T-cell (primary cell): ENCODE data around the gene OFD1. TPM values are rescaled to one million over a fixed set of nuclear protein-coding genes. Genes with fewer than 3 reads are reported as not detected.

ENCODE experiments used
- ATAC-seq, 4 experiments: fragments of 200-7000 bp in 3 of 4; fragments of 150-1000 bp in 1 of 4; cut with Tn5 transposase; replicated peaks in 1 of 4; 1 replicate in 3 of 4; 2 replicates in 1 of 4; pipeline ENCODE4 v1.10.0; 2021; ENCODE audit warnings: moderate library complexity in 3 of 4, mild to moderate bottlenecking in 2 of 4, moderate number of reproducible peaks in 1 of 4
- CTCF ChIA-PET, 2 donors: fragments of 300-600 bp; sonication (Branson Sonifier 250); formaldehyde crosslinking; loops; one replicate each; lab custom pipeline; 2022; ENCODE audit warnings: antibody characterized with exemption in 2 of 2; lab: Charles Lee
- POLR2A ChIA-PET, 2 donors: fragments of 300-600 bp; sonication (Branson Sonifier 250); formaldehyde crosslinking; loops; one replicate each; lab custom pipeline; 2022; ENCODE audit warnings: antibody characterized with exemption in 2 of 2; lab: Charles Lee
- DNase-seq, 35 experiments: peaks; one replicate each; pipeline versions ENCODE4 v3.0.0 to v3.0.0-alpha.2; 2013 to 2023
- H3K27ac ChIP-seq: one replicate; pipeline ENCODE4 v1.5.1; 2013; ENCODE audit warnings: low read length
- H3K27me3 ChIP-seq, 2 experiments: replicated peaks in 1 of 2; 1 replicate in 1 of 2; 2 replicates in 1 of 2; pipeline versions ENCODE4 v1.6.1 to v1.7.0; 2013; ENCODE audit warnings: low read length in 1 of 2, mixed read lengths in 1 of 2; ENCODE audit not compliant: control insufficient read depth in 2 of 2, insufficient read depth in 2 of 2; ENCODE audit errors: extremely low read depth in 1 of 2
- H3K36me3 ChIP-seq, 2 donors: 1 replicate in 1 of 2; 2 replicates in 1 of 2; pipeline versions ENCODE4 v1.6.1 to v1.7.0; 2013; ENCODE audit warnings: low read length in 1 of 2; ENCODE audit not compliant: control insufficient read depth in 2 of 2, insufficient read depth in 1 of 2; ENCODE audit errors: extremely low read depth in 1 of 2
- H3K4me1 ChIP-seq, 2 experiments: 1 replicate in 1 of 2; 2 replicates in 1 of 2; pipeline versions ENCODE4 v1.6.1 to v1.7.0; 2013; ENCODE audit warnings: low read length in 2 of 2, mixed read lengths in 1 of 2; ENCODE audit not compliant: insufficient read depth in 2 of 2, control insufficient read depth in 1 of 2; ENCODE audit errors: extremely low read depth in 1 of 2
- H3K4me3 ChIP-seq, 2 donors: 1 replicate in 1 of 2; 2 replicates in 1 of 2; pipeline versions ENCODE4 v1.5.1 to v1.7.0; 2013; ENCODE audit warnings: mild to moderate bottlenecking in 2 of 2, low read length in 1 of 2, moderate library complexity in 1 of 2; ENCODE audit not compliant: control insufficient read depth in 1 of 2; ENCODE audit errors: extremely low read depth in 1 of 2
- H3K9me3 ChIP-seq: 2 replicates; pipeline ENCODE4 v1.7.0; 2013
- H3K27ac Mint-ChIP-seq, 2 donors: one replicate each; pipeline ENCODE4 v1.8.0; 2020 to 2021; ENCODE audit warnings: mild to moderate bottlenecking in 2 of 2, mixed read lengths in 2 of 2
- H3K27me3 Mint-ChIP-seq, 2 donors: one replicate each; pipeline ENCODE4 v1.8.0; 2021 to 2022; ENCODE audit warnings: mixed read lengths in 2 of 2
- H3K36me3 Mint-ChIP-seq: one replicate; pipeline ENCODE4 v1.8.0; 2021; ENCODE audit warnings: mixed read lengths
- H3K4me1 Mint-ChIP-seq, 3 donors: one replicate each; pipeline ENCODE4 v1.8.0; 2020 to 2022; ENCODE audit warnings: mixed read lengths in 3 of 3, mild to moderate bottlenecking in 1 of 3
- H3K4me3 Mint-ChIP-seq, 3 donors: one replicate each; pipeline ENCODE4 v1.8.0; 2020 to 2022; ENCODE audit warnings: mild to moderate bottlenecking in 3 of 3, mixed read lengths in 3 of 3, moderate library complexity in 3 of 3
- H3K9me3 Mint-ChIP-seq, 3 donors: one replicate each; pipeline ENCODE4 v1.8.0; 2020 to 2022; ENCODE audit warnings: mixed read lengths in 3 of 3
- WGBS: methylation state at CpG from one replicate; pipeline ENCODE4 v1.1.5; 2013; ENCODE audit warnings: missing lambda C conversion rate; ENCODE audit not compliant: insufficient coverage; 5-methylcytosine and 5-hydroxymethylcytosine counted together
- total RNA-seq, 35 experiments: library from RNA in 6 of 35; stranded (reverse) in 6 of 35; fragments of 120-200 nt in 1 of 35; gene quantifications; one replicate each; pipeline versions ENCODE4 v1.2.1 to v1.2.4 and lab custom pipeline; 2013 to 2026

Gene OFD1
- total RNA-seq, 5 donors from 2014 or later (not counting 1 experiment from before 2014, with no cell fraction given) = 78.8 to 96.8 (median 89.3) TPM

DNA sequence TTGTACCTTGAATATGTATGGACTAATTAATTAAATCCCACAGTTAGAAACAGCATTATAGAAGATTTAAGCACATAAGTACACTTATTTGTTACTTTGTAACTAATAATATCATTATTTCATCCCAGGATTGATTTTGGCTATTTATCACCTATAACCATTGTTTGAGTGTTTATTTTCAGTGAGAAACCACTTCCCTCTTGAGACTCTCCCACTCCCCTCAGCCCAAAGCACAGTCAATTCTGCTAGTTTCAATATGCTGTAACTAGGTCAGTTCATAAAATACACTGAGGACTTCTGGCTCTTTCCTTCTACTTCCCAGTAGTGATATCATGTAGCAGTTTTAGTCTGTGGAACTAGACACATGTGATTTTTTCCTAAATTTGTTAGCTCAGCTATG, 16.3 kb downstream of the OFD1 start:
- H3K36me3 ChIP-seq = peaks cover 0 to 36% of the 10 kb centered on the region in 2 donors
- DNase-seq (no peak), ATAC-seq (no peak)
- H3K9me3 ChIP-seq = no peaks in the 10 kb centered on the region
- H3K27ac ChIP-seq = no peak overlapping the region
- no peaks in the 10 kb centered on the region for H3K27me3 Mint-ChIP-seq
- H3K27ac Mint-ChIP-seq = no peak overlapping the region
- H3K9me3 Mint-ChIP-seq = no peaks in the 10 kb centered on the region
- peaks cover 32% of the 10 kb centered on the region for H3K36me3 Mint-ChIP-seq
- H3K4me3 Mint-ChIP-seq = no peak overlapping the region
- no peak overlapping the region for H3K4me3 ChIP-seq
- ChIA-PET CTCF (interaction anchor here (0.6 to 1.5 kb wide), 10 partner anchors 8 to 1556 kb away, joined by 3 to 4 read pairs (median 3); partner anchors contain the start of genes OFD1 (in 2 of the 2) and TRAPPC2 (in 2 of the 2)), POLR2A (interaction anchor here (0.6 to 0.9 kb wide), 5 partner anchors 8 to 1584 kb away, joined by 3 to 4 read pairs (median 3); no protein-coding TSS in a partner anchor)
- no peaks in the 10 kb centered on the region for H3K27me3 ChIP-seq
- peaks cover 15 to 48% (median 29%) of the 10 kb centered on the region in 3 donors for H3K4me1 Mint-ChIP-seq
- H3K4me1 ChIP-seq = peaks cover 4 to 6% of the 10 kb centered on the region in 2 experiments

GRCh38 chrX:13752141-13752540, 17.6 kb downstream of the OFD1 start:
- H3K36me3 Mint-ChIP-seq = peaks cover 22% of the 10 kb centered on the region
- Histone ChIP-seq H3K27me3 (no peaks in the 10 kb centered on the region), H3K4me1 (peaks cover 4 to 6% of the 10 kb centered on the region in 2 experiments), H3K4me3 (no peak overlapping the region), H3K9me3 (no peaks in the 10 kb centered on the region), H3K36me3 (peaks cover 0 to 40% of the 10 kb centered on the region in 2 donors), H3K27ac (no peak overlapping the region)
- H3K9me3 Mint-ChIP-seq = no peaks in the 10 kb centered on the region
- no peak for DNase-seq
- ChIA-PET CTCF (interaction anchor here (0.7 to 1.5 kb wide), 6 partner anchors 16 to 280 kb away, joined by 3 read pairs; partner anchors contain the start of genes OFD1 (in 1 of the 2) and TRAPPC2 (in 1 of the 2)), POLR2A (interaction anchor here (0.6 kb wide), 3 partner anchors 14 to 1598 kb away, joined by 3 to 5 read pairs (median 4); no protein-coding TSS in a partner anchor)
- H3K27ac Mint-ChIP-seq = no peak overlapping the region
- ATAC-seq = no peak
- no peak overlapping the region for H3K4me3 Mint-ChIP-seq
- peaks cover 15 to 42% (median 29%) of the 10 kb centered on the region in 3 donors for H3K4me1 Mint-ChIP-seq
- WGBS = no CpG with 5 or more reads among the region's 3 CpGs
- no peaks in the 10 kb centered on the region for H3K27me3 Mint-ChIP-seq

- POLR2A ChIA-PET = interaction anchor here (0.6 kb wide), 3 partner anchors 29 to 1598 kb away, joined by 3 to 5 read pairs (median 4); no protein-coding TSS in a partner anchor
- H3K36me3 Mint-ChIP-seq = peaks cover 18% of the 10 kb centered on the region
- Histone ChIP-seq H3K36me3 (peaks cover 0 to 44% of the 10 kb centered on the region in 2 donors), H3K27ac (no peak overlapping the region), H3K9me3 (no peaks in the 10 kb centered on the region), H3K27me3 (no peaks in the 10 kb centered on the region), H3K4me1 (peaks cover 4 to 6% of the 10 kb centered on the region in 2 experiments), H3K4me3 (no peak overlapping the region)
- DNase-seq (no peak), ATAC-seq (no peak)
- H3K4me1 Mint-ChIP-seq = peaks cover 15 to 37% (median 25%) of the 10 kb centered on the region in 3 donors
- H3K27ac Mint-ChIP-seq = peak overlapping the region; percentile 19 to 69
- no peaks in the 10 kb centered on the region for H3K9me3 Mint-ChIP-seq
- CTCF ChIA-PET = interaction anchor here (0.7 to 1.5 kb wide), 5 partner anchors 16 to 280 kb away, joined by 3 read pairs; partner anchors contain the start of genes OFD1 (in 1 of the 2) and TRAPPC2 (in 1 of the 2)
- H3K4me3 Mint-ChIP-seq = no peak overlapping the region
- 83% methylated on average over 1 of the region's 3 CpGs for WGBS
- no peaks in the 10 kb centered on the region for H3K27me3 Mint-ChIP-seq
Measured at GRCh38 chrX:13752646-13753045, 18.1 kb downstream of the OFD1 start.

DNA sequence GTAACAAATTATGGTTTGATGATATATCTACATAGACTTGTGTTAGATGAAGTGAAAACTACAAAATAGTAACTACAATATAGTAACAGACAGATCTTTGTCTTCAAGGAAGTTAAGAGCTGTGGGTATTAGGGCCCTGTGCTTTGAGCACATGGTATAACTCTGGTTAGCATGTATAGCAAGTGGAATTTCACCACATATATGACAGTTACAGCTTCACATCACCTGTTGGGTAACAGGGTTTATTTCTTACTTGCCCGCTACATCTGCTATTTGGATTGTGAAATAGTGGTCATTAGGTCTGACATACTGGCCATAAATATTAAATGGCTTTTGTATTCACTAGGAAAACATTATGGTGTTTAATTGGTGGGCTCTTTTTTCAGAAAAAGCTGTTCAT, 20.2 kb downstream of the OFD1 start:
- Mint-ChIP-seq H3K4me1 (peaks cover 21 to 47% (median 23%) of the 10 kb centered on the region in 3 donors), H3K9me3 (no peaks in the 10 kb centered on the region), H3K36me3 (peaks cover 25% of the 10 kb centered on the region), H3K27me3 (no peaks in the 10 kb centered on the region), H3K27ac (no peak overlapping the region), H3K4me3 (no peak overlapping the region)
- DNase-seq (no peak), ATAC-seq (no peak)
- no peaks in the 10 kb centered on the region for H3K9me3 ChIP-seq
- H3K36me3 ChIP-seq = peaks cover 0 to 57% of the 10 kb centered on the region in 2 donors
- peaks cover 4 to 6% of the 10 kb centered on the region in 2 experiments for H3K4me1 ChIP-seq
- H3K27me3 ChIP-seq = no peaks in the 10 kb centered on the region
- ChIA-PET POLR2A (interaction anchor here (0.6 kb wide), 2 partner anchors 67 to 268 kb away, joined by 5 read pairs; no protein-coding TSS in a partner anchor), CTCF (interaction anchor here in 1 of 2 donors (0.7 kb wide), 2 partner anchors 9 to 85 kb away, joined by 3 read pairs; no protein-coding TSS in a partner anchor)
- no peak overlapping the region for H3K27ac ChIP-seq
- no CpG with 5 or more reads among the region's 1 CpG for WGBS
- H3K4me3 ChIP-seq = no peak overlapping the region

DNA sequence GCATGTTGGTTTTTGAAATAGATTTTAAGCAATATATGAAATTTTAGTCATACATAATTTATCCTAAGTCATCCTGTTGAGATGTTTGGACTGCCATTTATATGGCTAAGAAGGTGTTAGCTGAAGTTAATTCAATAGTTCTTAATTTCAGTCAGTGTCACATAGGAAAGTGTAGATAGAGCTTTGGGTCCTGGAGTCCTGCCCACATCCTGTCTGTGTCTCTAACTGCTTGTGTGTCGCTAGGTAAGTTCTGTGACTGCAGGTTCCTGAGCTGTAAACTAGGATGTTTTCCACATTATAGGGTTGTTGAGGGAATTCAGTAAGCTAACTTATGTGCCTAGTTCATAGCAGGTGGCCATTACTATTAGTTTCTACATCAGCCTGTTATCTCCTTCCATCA, 20.7 kb downstream of the OFD1 start:
- peaks cover 4 to 6% of the 10 kb centered on the region in 2 experiments for H3K4me1 ChIP-seq
- no peaks in the 10 kb centered on the region for H3K27me3 ChIP-seq
- peaks cover 0 to 61% of the 10 kb centered on the region in 2 donors for H3K36me3 ChIP-seq
- peaks cover 24% of the 10 kb centered on the region for H3K36me3 Mint-ChIP-seq
- H3K9me3 Mint-ChIP-seq = no peaks in the 10 kb centered on the region
- ATAC-seq = peak; percentile 50 to 73 (median 64)
- DNase-seq = peak in 10 of 35 experiments; percentile 4 to 36 (median 12)
- no peaks in the 10 kb centered on the region for H3K9me3 ChIP-seq
- ChIA-PET CTCF (interaction anchor here in 1 of 2 donors (0.7 kb wide), 3 partner anchors 9 to 1979 kb away, joined by 3 read pairs; no protein-coding TSS in a partner anchor), POLR2A (interaction anchor here (0.6 kb wide), 4 partner anchors 67 to 273 kb away, joined by 4 to 5 read pairs (median 5); no protein-coding TSS in a partner anchor)
- H3K4me1 Mint-ChIP-seq = peaks cover 16 to 46% (median 19%) of the 10 kb centered on the region in 3 donors
- H3K27me3 Mint-ChIP-seq = no peaks in the 10 kb centered on the region
- no peak overlapping the region for H3K27ac Mint-ChIP-seq
- H3K4me3 Mint-ChIP-seq = no peak overlapping the region
- no peak overlapping the region for H3K27ac ChIP-seq
- no CpG with 5 or more reads among the region's 1 CpG for WGBS
- H3K4me3 ChIP-seq = no peak overlapping the region

DNA sequence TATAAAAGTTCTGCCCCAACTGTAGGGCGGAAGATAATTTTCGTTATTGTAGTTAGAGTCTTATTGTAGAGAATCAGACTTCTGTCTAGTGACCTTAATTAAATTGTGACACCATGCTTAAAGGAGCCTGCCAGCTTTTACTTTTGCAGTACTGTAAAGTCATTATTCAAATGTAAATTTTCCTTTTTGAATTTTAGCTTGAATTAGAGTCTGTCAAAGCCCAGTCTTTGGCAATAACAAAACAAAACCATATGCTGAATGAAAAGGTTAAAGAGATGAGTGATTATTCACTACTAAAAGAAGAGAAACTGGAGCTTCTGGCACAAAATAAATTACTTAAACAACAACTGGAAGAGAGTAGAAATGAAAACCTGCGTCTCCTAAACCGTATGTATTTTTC, 21.8 kb downstream of the OFD1 start:
- no peaks in the 10 kb centered on the region for H3K9me3 Mint-ChIP-seq
- H3K4me1 ChIP-seq = peaks cover 3 to 4% of the 10 kb centered on the region in 2 experiments
- H3K27ac Mint-ChIP-seq = no peak overlapping the region
- H3K36me3 Mint-ChIP-seq = peaks cover 30% of the 10 kb centered on the region
- H3K9me3 ChIP-seq = no peaks in the 10 kb centered on the region
- no peak for ATAC-seq
- CTCF ChIA-PET = interaction anchor here in 1 of 2 donors (1.5 kb wide), 1 partner anchor 8 kb away, joined by 3 read pairs; no protein-coding TSS in a partner anchor
- no peak overlapping the region for H3K27ac ChIP-seq
- H3K4me3 Mint-ChIP-seq = no peak overlapping the region
- DNase-seq = no peak
- no peaks in the 10 kb centered on the region for H3K27me3 ChIP-seq
- H3K4me3 ChIP-seq = no peak overlapping the region
- H3K27me3 Mint-ChIP-seq = no peaks in the 10 kb centered on the region
- WGBS = no CpG with 5 or more reads among the region's 4 CpGs
- peaks cover 13 to 45% (median 16%) of the 10 kb centered on the region in 3 donors for H3K4me1 Mint-ChIP-seq
- POLR2A ChIA-PET = interaction anchor here in 1 of 2 donors (1.0 kb wide), 1 partner anchor 273 kb away, joined by 3 read pairs; no protein-coding TSS in a partner anchor
- H3K36me3 ChIP-seq = peaks cover 0 to 63% of the 10 kb centered on the region in 2 donors
